HepG2 (cell line): ENCODE measurements around the gene RHCE. TPM values are rescaled to one million over a fixed set of nuclear protein-coding genes. Genes with fewer than 3 reads are reported as not detected.
A peak's percentile ranks its signal among the peaks of the same experiment; 100 is the strongest.

Source experiments
- ATF7 ChIP-seq, 2 experiments: fragments of 450-650 bp in 1 of 2; sonication (generic) in 1 of 2; formaldehyde crosslinking in 1 of 2; IDR thresholded peaks; 2 replicates each; pipeline versions ENCODE4 v1.4.0 to v1.6.1; 2016 to 2020; ENCODE audit warnings: antibody characterized with exemption in 1 of 2, mild to moderate bottlenecking in 1 of 2, missing genetic modification reagents in 1 of 2
- BORCS8-MEF2B ChIP-seq: sonication (generic); formaldehyde crosslinking; IDR thresholded peaks from 2 replicates; pipeline ENCODE4 v1.8.0; 2022; ENCODE audit warnings: mild to moderate bottlenecking, missing genetic modification reagents
- DMAP1 ChIP-seq: IDR thresholded peaks from 2 replicates; pipeline ENCODE4 v1.6.1; 2016
- EED ChIP-seq: sonication (generic); formaldehyde crosslinking; IDR thresholded peaks from 2 replicates; pipeline ENCODE4 v1.5.0; 2020; ENCODE audit warnings: mild to moderate bottlenecking, missing genetic modification reagents
- FOXC1 ChIP-seq: sonication (generic); formaldehyde crosslinking; IDR thresholded peaks from 2 replicates; pipeline ENCODE4 v1.8.0; 2022; ENCODE audit warnings: mild to moderate bottlenecking, missing genetic modification reagents, borderline replicate concordance
- MED8 ChIP-seq: sonication (generic); formaldehyde crosslinking; IDR thresholded peaks from 2 replicates; pipeline ENCODE4 v1.8.1; 2023; ENCODE audit warnings: mild to moderate bottlenecking, missing genetic modification reagents; ENCODE audit not compliant: insufficient replicate concordance
- NR2F6 ChIP-seq, 2 experiments: IDR thresholded peaks; 2 replicates each; pipeline ENCODE4 v1.6.1; 2016; ENCODE audit warnings: antibody characterized with exemption in 1 of 2, mild to moderate bottlenecking in 1 of 2
- PAX8 ChIP-seq: sonication (generic); formaldehyde crosslinking; IDR thresholded peaks from 2 replicates; pipeline ENCODE4 v1.8.0; 2022; ENCODE audit warnings: mild to moderate bottlenecking, missing genetic modification reagents, borderline replicate concordance
- SRSF4 ChIP-seq: fragments of 200-400 bp; formaldehyde crosslinking; IDR thresholded peaks from one replicate; pipeline ENCODE4 v1.6.1; 2018; ENCODE audit warnings: mild to moderate bottlenecking, low read depth, low read length, moderate library complexity; ENCODE audit not compliant: poor library complexity, severe bottlenecking
- XRCC5 ChIP-seq: fragments of 200-400 bp; formaldehyde crosslinking; optimal IDR thresholded peaks from 2 replicates; pipeline ENCODE3; 2017; ENCODE audit warnings: mild to moderate bottlenecking, low read length
- ZNF20 ChIP-seq: sonication (generic); formaldehyde crosslinking; IDR thresholded peaks from 2 replicates; pipeline ENCODE4 v1.4.0; 2020; ENCODE audit warnings: mild to moderate bottlenecking, moderate library complexity, missing genetic modification reagents
- ZNF296 ChIP-seq: sonication (generic); formaldehyde crosslinking; conservative IDR thresholded peaks from 2 replicates; pipeline ENCODE4 v1.5.0; 2020; ENCODE audit warnings: mild to moderate bottlenecking, missing genetic modification reagents
- ZZZ3 ChIP-seq: sonication (generic); formaldehyde crosslinking; IDR thresholded peaks from 2 replicates; pipeline ENCODE4 v1.4.0; 2020; ENCODE audit warnings: missing genetic modification reagents, mild to moderate bottlenecking, borderline replicate concordance
- polyA plus RNA-seq, 8 experiments: library from polyadenylated mRNA; depleted of rRNA in 3 of 8; stranded (reverse) in 7 of 8; unstranded in 1 of 8; fragments of >200 nt; fragmentation: Illumina TruSeq in 4 of 8; extraction: Trizol in 4 of 8; gene quantifications; 2 replicates each; pipeline versions ENCODE4 v1.2.1 to v1.2.3, GENCODE V29; 2011 to 2016; ENCODE audit warnings: low read depth in 4 of 8, missing spikeins in 1 of 8, mixed read lengths in 1 of 8; ENCODE audit not compliant: insufficient read depth in 1 of 8
- total RNA-seq, 5 experiments: library from RNA; depleted of rRNA; stranded (reverse); fragments of >200 nt; fragmentation: Illumina TruSeq; extraction: Trizol; gene quantifications; 2 replicates each; pipeline ENCODE4 v1.2.3, GENCODE V29; 2016; ENCODE audit warnings: low read depth in 1 of 5
- TF ChIP-seq, protein P1 (sequence below): sonication (generic); formaldehyde crosslinking; IDR thresholded peaks from 2 replicates; pipeline ENCODE4 v1.5.0; 2020; ENCODE audit warnings: mild to moderate bottlenecking, missing genetic modification reagents, borderline replicate concordance
- TF ChIP-seq, protein P2 (sequence below): sonication (generic); formaldehyde crosslinking; IDR thresholded peaks from 2 replicates; pipeline ENCODE4 v1.5.1; 2020; ENCODE audit warnings: mild to moderate bottlenecking, missing genetic modification reagents, moderate library complexity
- TF ChIP-seq, protein P3 (sequence below): IDR thresholded peaks from 2 replicates; pipeline ENCODE4 v1.6.1; 2016; ENCODE audit warnings: mild to moderate bottlenecking
- TF ChIP-seq, protein P4 (sequence below): sonication (generic); formaldehyde crosslinking; IDR thresholded peaks from 2 replicates; pipeline ENCODE4 v1.5.0; 2020; ENCODE audit warnings: missing genetic modification reagents, mild to moderate bottlenecking, borderline replicate concordance

The RHCE gene
- total and polyA plus RNA-seq, 2 of the 13 experiments (the other 11 are each of a cell fraction or from before 2014, with no cell fraction given) = 0.30 TPM; not detected in 1

DNA sequence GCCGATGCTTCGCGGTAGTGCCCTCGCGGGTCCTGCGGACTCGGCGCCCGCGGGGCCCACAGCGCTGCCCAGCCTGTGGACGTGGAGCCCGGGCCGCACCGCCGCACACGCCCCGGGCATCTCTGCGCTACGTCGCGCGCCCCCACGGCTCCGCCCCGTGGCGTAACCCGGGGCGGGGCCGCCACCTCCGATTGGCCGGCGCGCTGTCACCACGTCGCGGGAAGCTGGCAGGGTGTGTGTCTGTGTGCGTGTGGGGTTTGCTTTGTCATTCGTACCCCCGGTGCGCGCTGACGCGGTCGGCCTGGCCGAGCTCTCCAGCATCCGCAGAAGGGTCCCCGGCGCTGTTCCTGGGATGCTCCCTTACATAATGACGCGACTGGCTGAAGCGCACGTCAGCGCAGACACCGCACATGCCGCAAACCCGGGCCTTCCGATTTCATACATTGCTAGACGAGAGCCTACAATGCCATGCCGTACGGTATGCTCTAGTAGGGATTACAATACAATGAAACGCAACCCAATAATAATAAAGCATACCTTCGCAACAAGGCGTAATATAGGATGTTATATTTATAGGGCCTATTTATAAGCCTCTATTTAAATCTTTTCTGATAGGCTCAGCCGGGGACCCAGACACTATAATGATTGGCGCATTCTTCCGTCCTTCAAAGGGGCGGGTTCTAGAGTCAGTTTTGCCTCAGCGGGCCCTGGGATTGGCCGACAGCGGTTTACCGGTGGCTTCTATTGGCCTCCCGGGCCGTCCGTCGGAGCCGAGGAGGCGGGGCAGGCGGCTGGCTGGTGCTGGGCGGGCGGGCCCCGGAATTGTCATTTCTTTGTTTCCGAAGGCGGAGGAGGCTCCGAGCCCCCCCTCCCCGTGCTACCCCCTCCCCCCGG is 9.7 kb upstream of the RHCE start, which contains the start of gene MACO1 (continued):
- TF ChIP-seq ATF7 (IDR thresholded peaks at IDR 0.05) (no peak), ATF7 (CRISPR knock-in tag; IDR thresholded peaks at IDR 0.05) (no peak; the same call in 1 of the 2 replicates), NR2F6 (IDR thresholded peaks at IDR 0.05) (no peak), NR2F6 (CRISPR knock-in tag; IDR thresholded peaks at IDR 0.05) (0 out of 2 replicates have a peak, but pooled peaks have one; percentile 9), SRSF4 (no peak), BORCS8-MEF2B (no peak), PAX8 (CRISPR knock-in tag) (no peak), ZNF20 (CRISPR knock-in tag) (no peak), ZNF296 (CRISPR knock-in tag) (no peak), DMAP1 (CRISPR knock-in tag) (peak; percentile 69), ZZZ3 (CRISPR knock-in tag) (no peak), XRCC5 (no peak), EED (CRISPR knock-in tag) (peak; percentile 4; the same call in 1 of the 2 replicates), MED8 (CRISPR knock-in tag) (no peak), FOXC1 (no peak)
- TF ChIP-seq, protein P1, sequence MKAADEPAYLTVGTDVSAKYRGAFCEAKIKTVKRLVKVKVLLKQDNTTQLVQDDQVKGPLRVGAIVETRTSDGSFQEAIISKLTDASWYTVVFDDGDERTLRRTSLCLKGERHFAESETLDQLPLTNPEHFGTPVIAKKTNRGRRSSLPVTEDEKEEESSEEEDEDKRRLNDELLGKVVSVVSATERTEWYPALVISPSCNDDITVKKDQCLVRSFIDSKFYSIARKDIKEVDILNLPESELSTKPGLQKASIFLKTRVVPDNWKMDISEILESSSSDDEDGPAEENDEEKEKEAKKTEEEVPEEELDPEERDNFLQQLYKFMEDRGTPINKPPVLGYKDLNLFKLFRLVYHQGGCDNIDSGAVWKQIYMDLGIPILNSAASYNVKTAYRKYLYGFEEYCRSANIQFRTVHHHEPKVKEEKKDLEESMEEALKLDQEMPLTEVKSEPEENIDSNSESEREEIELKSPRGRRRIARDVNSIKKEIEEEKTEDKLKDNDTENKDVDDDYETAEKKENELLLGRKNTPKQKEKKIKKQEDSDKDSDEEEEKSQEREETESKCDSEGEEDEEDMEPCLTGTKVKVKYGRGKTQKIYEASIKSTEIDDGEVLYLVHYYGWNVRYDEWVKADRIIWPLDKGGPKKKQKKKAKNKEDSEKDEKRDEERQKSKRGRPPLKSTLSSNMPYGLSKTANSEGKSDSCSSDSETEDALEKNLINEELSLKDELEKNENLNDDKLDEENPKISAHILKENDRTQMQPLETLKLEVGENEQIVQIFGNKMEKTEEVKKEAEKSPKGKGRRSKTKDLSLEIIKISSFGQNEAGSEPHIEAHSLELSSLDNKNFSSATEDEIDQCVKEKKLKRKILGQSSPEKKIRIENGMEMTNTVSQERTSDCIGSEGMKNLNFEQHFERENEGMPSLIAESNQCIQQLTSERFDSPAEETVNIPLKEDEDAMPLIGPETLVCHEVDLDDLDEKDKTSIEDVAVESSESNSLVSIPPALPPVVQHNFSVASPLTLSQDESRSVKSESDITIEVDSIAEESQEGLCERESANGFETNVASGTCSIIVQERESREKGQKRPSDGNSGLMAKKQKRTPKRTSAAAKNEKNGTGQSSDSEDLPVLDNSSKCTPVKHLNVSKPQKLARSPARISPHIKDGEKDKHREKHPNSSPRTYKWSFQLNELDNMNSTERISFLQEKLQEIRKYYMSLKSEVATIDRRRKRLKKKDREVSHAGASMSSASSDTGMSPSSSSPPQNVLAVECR (CRISPR knock-in tag) = peak; percentile 88
- TF ChIP-seq, protein P2, sequence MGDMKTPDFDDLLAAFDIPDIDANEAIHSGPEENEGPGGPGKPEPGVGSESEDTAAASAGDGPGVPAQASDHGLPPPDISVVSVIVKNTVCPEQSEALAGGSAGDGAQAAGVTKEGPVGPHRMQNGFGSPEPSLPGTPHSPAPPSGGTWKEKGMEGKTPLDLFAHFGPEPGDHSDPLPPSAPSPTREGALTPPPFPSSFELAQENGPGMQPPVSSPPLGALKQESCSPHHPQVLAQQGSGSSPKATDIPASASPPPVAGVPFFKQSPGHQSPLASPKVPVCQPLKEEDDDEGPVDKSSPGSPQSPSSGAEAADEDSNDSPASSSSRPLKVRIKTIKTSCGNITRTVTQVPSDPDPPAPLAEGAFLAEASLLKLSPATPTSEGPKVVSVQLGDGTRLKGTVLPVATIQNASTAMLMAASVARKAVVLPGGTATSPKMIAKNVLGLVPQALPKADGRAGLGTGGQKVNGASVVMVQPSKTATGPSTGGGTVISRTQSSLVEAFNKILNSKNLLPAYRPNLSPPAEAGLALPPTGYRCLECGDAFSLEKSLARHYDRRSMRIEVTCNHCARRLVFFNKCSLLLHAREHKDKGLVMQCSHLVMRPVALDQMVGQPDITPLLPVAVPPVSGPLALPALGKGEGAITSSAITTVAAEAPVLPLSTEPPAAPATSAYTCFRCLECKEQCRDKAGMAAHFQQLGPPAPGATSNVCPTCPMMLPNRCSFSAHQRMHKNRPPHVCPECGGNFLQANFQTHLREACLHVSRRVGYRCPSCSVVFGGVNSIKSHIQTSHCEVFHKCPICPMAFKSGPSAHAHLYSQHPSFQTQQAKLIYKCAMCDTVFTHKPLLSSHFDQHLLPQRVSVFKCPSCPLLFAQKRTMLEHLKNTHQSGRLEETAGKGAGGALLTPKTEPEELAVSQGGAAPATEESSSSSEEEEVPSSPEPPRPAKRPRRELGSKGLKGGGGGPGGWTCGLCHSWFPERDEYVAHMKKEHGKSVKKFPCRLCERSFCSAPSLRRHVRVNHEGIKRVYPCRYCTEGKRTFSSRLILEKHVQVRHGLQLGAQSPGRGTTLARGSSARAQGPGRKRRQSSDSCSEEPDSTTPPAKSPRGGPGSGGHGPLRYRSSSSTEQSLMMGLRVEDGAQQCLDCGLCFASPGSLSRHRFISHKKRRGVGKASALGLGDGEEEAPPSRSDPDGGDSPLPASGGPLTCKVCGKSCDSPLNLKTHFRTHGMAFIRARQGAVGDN (CRISPR knock-in tag) = peak; percentile 84
- TF ChIP-seq, protein P3, sequence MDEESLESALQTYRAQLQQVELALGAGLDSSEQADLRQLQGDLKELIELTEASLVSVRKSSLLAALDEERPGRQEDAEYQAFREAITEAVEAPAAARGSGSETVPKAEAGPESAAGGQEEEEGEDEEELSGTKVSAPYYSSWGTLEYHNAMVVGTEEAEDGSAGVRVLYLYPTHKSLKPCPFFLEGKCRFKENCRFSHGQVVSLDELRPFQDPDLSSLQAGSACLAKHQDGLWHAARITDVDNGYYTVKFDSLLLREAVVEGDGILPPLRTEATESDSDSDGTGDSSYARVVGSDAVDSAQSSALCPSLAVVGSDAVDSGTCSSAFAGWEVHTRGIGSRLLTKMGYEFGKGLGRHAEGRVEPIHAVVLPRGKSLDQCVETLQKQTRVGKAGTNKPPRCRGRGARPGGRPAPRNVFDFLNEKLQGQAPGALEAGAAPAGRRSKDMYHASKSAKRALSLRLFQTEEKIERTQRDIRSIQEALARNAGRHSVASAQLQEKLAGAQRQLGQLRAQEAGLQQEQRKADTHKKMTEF (CRISPR knock-in tag) = peak; percentile 50; the same call in 1 of the 2 replicates
- TF ChIP-seq, protein P4, sequence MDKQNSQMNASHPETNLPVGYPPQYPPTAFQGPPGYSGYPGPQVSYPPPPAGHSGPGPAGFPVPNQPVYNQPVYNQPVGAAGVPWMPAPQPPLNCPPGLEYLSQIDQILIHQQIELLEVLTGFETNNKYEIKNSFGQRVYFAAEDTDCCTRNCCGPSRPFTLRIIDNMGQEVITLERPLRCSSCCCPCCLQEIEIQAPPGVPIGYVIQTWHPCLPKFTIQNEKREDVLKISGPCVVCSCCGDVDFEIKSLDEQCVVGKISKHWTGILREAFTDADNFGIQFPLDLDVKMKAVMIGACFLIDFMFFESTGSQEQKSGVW (CRISPR knock-in tag) = no peak
